GM21367 (cell line): Measurements from ENCODE around the gene MECP2.

Source experiments
- ATAC-seq: cut with Tn5 transposase; IDR thresholded peaks from one replicate; pipeline ENCODE4 v1.9.1; 2021; ENCODE audit not compliant: unreplicated experiment

The MECP2 gene

GRCh38 chrX:154064637-154065435 lies 32.7 kb downstream of the MECP2 start:
- no peak for ATAC-seq

GRCh38 chrX:154063234-154063633 lies 34.3 kb downstream of the MECP2 start:
- ATAC-seq: no peak

GRCh38 chrX:154061801-154062200 lies 35.7 kb downstream of the MECP2 start:
- no peak for ATAC-seq

- no peak for ATAC-seq
Measured at GRCh38 chrX:154059729-154060245, 37.7 kb downstream of the MECP2 start.

GRCh38 chrX:154059231-154059630 lies 38.3 kb downstream of the MECP2 start:
- ATAC-seq: no peak

- no peak for ATAC-seq
Measured at GRCh38 chrX:154058214-154058997, 39.1 kb downstream of the MECP2 start.

- no peak for ATAC-seq
Measured at GRCh38 chrX:154057791-154058190, 39.7 kb downstream of the MECP2 start.

GRCh38 chrX:154056770-154057241 lies 40.7 kb downstream of the MECP2 start:
- ATAC-seq: no peak

- ATAC-seq: no peak
Measured at GRCh38 chrX:154051201-154051810, 46.2 kb downstream of the MECP2 start.

GRCh38 chrX:154050113-154050495 lies 47.4 kb downstream of the MECP2 start:
- no peak for ATAC-seq

GRCh38 chrX:154049209-154050112 lies 48.1 kb downstream of the MECP2 start:
- no peak for ATAC-seq

GRCh38 chrX:154048398-154048797 lies 49.1 kb downstream of the MECP2 start:
- ATAC-seq: no peak

GRCh38 chrX:154046940-154047610 lies 50.4 kb downstream of the MECP2 start:
- ATAC-seq: no peak

GRCh38 chrX:154046031-154046781 lies 51.3 kb downstream of the MECP2 start:
- ATAC-seq: no peak

- no peak for ATAC-seq
Measured at GRCh38 chrX:154044091-154044490, 53.4 kb downstream of the MECP2 start.

- ATAC-seq: no peak
Measured at GRCh38 chrX:154043003-154043763, 54.3 kb downstream of the MECP2 start.

GRCh38 chrX:154040863-154041262 lies 56.7 kb downstream of the MECP2 start:
- no peak for ATAC-seq

- ATAC-seq: no peak
Measured at GRCh38 chrX:154040307-154040756, 57.2 kb downstream of the MECP2 start.
